ENCODE data around the gene TCERG1L. TPM values are rescaled to one million over a fixed set of nuclear protein-coding genes. Genes with fewer than 3 reads are reported as not detected.
"Not testable (repeated sequence)": the region's sequence is repeated elsewhere in the genome, so short reads cannot be mapped to it uniquely, and the experiment has no call there.

The TCERG1L gene
- total and polyA plus RNA-seq, 5 donors from 2014 or later: not detected

- Histone ChIP-seq H3K4me3 (ENCODE audit: low read depth, low read length) (no peak overlapping the region), H3K27ac (ENCODE audit: insufficient read depth, low read length, poor library complexity, severe bottlenecking) (no peak overlapping the region), H3K36me3 (ENCODE audit: control insufficient read depth, insufficient read depth, low read length) (no peaks in the 10 kb centered on the region), H3K27me3 (ENCODE audit: control insufficient read depth, insufficient read depth, low read length) (no peaks in the 10 kb centered on the region), H3K9me3 (ENCODE audit: control insufficient read depth in 2 of 2, low read length in 2 of 2) (no peaks in the 10 kb centered on the region), H3K4me1 (ENCODE audit: control insufficient read depth, insufficient read depth, low read length, poor library complexity, severe bottlenecking) (no peaks in the 10 kb centered on the region)
- Mint-ChIP-seq H3K27ac (no peak overlapping the region), H3K27me3 (no peaks in the 10 kb centered on the region), H3K4me1 (no peaks in the 10 kb centered on the region), H3K4me3 (no peak overlapping the region), H3K36me3 (no peaks in the 10 kb centered on the region), H3K9me3 (peaks cover 0 to 8% (median 2%) of the 10 kb centered on the region in 7 donors)
- ATAC-seq (ENCODE audit: low read depth in 2 of 2): no peak
- no peak for DNase-seq
Observed at GRCh38 chr10:131109291-131109690, 202.2 kb downstream of the TCERG1L start.

- Mint-ChIP-seq H3K4me1 (no peaks in the 10 kb centered on the region), H3K9me3 (peaks cover 0 to 8% (median 2%) of the 10 kb centered on the region in 7 donors), H3K36me3 (no peaks in the 10 kb centered on the region), H3K27me3 (no peaks in the 10 kb centered on the region), H3K27ac (no peak overlapping the region), H3K4me3 (no peak overlapping the region)
- no peak overlapping the region for H3K27ac ChIP-seq (ENCODE audit: insufficient read depth, low read length, poor library complexity, severe bottlenecking)
- H3K36me3 ChIP-seq (ENCODE audit: control insufficient read depth, insufficient read depth, low read length): no peaks in the 10 kb centered on the region
- H3K4me3 ChIP-seq (ENCODE audit: low read depth, low read length): no peak overlapping the region
- no peaks in the 10 kb centered on the region for H3K9me3 ChIP-seq (ENCODE audit: control insufficient read depth in 2 of 2, low read length in 2 of 2)
- ATAC-seq (ENCODE audit: low read depth in 2 of 2) (no peak), DNase-seq (no peak)
- no peaks in the 10 kb centered on the region for H3K4me1 ChIP-seq (ENCODE audit: control insufficient read depth, insufficient read depth, low read length, poor library complexity, severe bottlenecking)
- no peaks in the 10 kb centered on the region for H3K27me3 ChIP-seq (ENCODE audit: control insufficient read depth, insufficient read depth, low read length)
Observed at GRCh38 chr10:131107970-131108369, 203.6 kb downstream of the TCERG1L start.

- Histone ChIP-seq H3K4me3 (ENCODE audit: low read depth, low read length) (no peak overlapping the region), H3K27ac (ENCODE audit: insufficient read depth, low read length, poor library complexity, severe bottlenecking) (no peak overlapping the region), H3K4me1 (ENCODE audit: control insufficient read depth, insufficient read depth, low read length, poor library complexity, severe bottlenecking) (no peaks in the 10 kb centered on the region), H3K36me3 (ENCODE audit: control insufficient read depth, insufficient read depth, low read length) (no peaks in the 10 kb centered on the region), H3K27me3 (ENCODE audit: control insufficient read depth, insufficient read depth, low read length) (no peaks in the 10 kb centered on the region), H3K9me3 (ENCODE audit: control insufficient read depth in 2 of 2, low read length in 2 of 2) (no peaks in the 10 kb centered on the region)
- ATAC-seq (ENCODE audit: low read depth in 2 of 2): no peak
- peaks cover 0 to 4% (median 0%) of the 10 kb centered on the region in 7 donors for H3K9me3 Mint-ChIP-seq
- no peaks in the 10 kb centered on the region for H3K27me3 Mint-ChIP-seq
- no peak for DNase-seq
- H3K27ac Mint-ChIP-seq: no peak overlapping the region
- no peak overlapping the region for H3K4me3 Mint-ChIP-seq
- no peaks in the 10 kb centered on the region for H3K36me3 Mint-ChIP-seq
- no peaks in the 10 kb centered on the region for H3K4me1 Mint-ChIP-seq
Observed at GRCh38 chr10:131102676-131103075, 208.8 kb downstream of the TCERG1L start.

- DNase-seq (no peak), ATAC-seq (ENCODE audit: low read depth in 2 of 2) (no peak)
- Mint-ChIP-seq H3K4me1 (no peaks in the 10 kb centered on the region), H3K27ac (no peak overlapping the region), H3K9me3 (peaks cover 0 to 2% (median 0%) of the 10 kb centered on the region in 7 donors), H3K27me3 (no peaks in the 10 kb centered on the region), H3K36me3 (no peaks in the 10 kb centered on the region), H3K4me3 (no peak overlapping the region)
- no peaks in the 10 kb centered on the region for H3K27me3 ChIP-seq (ENCODE audit: control insufficient read depth, insufficient read depth, low read length)
- no peaks in the 10 kb centered on the region for H3K4me1 ChIP-seq (ENCODE audit: control insufficient read depth, insufficient read depth, low read length, poor library complexity, severe bottlenecking)
- H3K36me3 ChIP-seq (ENCODE audit: control insufficient read depth, insufficient read depth, low read length): no peaks in the 10 kb centered on the region
- H3K27ac ChIP-seq (ENCODE audit: insufficient read depth, low read length, poor library complexity, severe bottlenecking): no peak overlapping the region
- H3K9me3 ChIP-seq (ENCODE audit: control insufficient read depth in 2 of 2, low read length in 2 of 2): no peaks in the 10 kb centered on the region
- no peak overlapping the region for H3K4me3 ChIP-seq (ENCODE audit: low read depth, low read length)
Observed at GRCh38 chr10:131102147-131102546, 209.4 kb downstream of the TCERG1L start.

- H3K4me1 ChIP-seq (ENCODE audit: control insufficient read depth, insufficient read depth, low read length, poor library complexity, severe bottlenecking); H3K4me3 ChIP-seq (ENCODE audit: low read depth, low read length); ATAC-seq (ENCODE audit: low read depth in 2 of 2); H3K27me3 Mint-ChIP-seq; H3K9me3 ChIP-seq (ENCODE audit: control insufficient read depth in 2 of 2, low read length in 2 of 2); H3K27ac Mint-ChIP-seq; H3K27ac ChIP-seq (ENCODE audit: insufficient read depth, low read length, poor library complexity, severe bottlenecking); H3K27me3 ChIP-seq (ENCODE audit: control insufficient read depth, insufficient read depth, low read length); H3K36me3 ChIP-seq (ENCODE audit: control insufficient read depth, insufficient read depth, low read length); DNase-seq; H3K36me3 Mint-ChIP-seq; H3K9me3 Mint-ChIP-seq; H3K4me1 Mint-ChIP-seq; H3K4me3 Mint-ChIP-seq: not testable (repeated sequence)
Observed at GRCh38 chr10:131100418-131101410, 210.8 kb downstream of the TCERG1L start.

- no peaks in the 10 kb centered on the region for H3K27me3 Mint-ChIP-seq
- Histone ChIP-seq H3K4me1 (ENCODE audit: control insufficient read depth, insufficient read depth, low read length, poor library complexity, severe bottlenecking) (no peaks in the 10 kb centered on the region), H3K36me3 (ENCODE audit: control insufficient read depth, insufficient read depth, low read length) (no peaks in the 10 kb centered on the region), H3K27me3 (ENCODE audit: control insufficient read depth, insufficient read depth, low read length) (no peaks in the 10 kb centered on the region), H3K4me3 (ENCODE audit: low read depth, low read length) (no peak overlapping the region), H3K27ac (ENCODE audit: insufficient read depth, low read length, poor library complexity, severe bottlenecking) (no peak overlapping the region), H3K9me3 (ENCODE audit: control insufficient read depth in 2 of 2, low read length in 2 of 2) (no peaks in the 10 kb centered on the region)
- ATAC-seq (ENCODE audit: low read depth in 2 of 2): no peak
- no peaks in the 10 kb centered on the region for H3K36me3 Mint-ChIP-seq
- H3K4me1 Mint-ChIP-seq: no peaks in the 10 kb centered on the region
- DNase-seq: no peak
- H3K9me3 Mint-ChIP-seq: no peaks in the 10 kb centered on the region
- H3K4me3 Mint-ChIP-seq: no peak overlapping the region
- no peak overlapping the region for H3K27ac Mint-ChIP-seq
Observed at GRCh38 chr10:131099028-131099726, 212.3 kb downstream of the TCERG1L start.

DNA sequence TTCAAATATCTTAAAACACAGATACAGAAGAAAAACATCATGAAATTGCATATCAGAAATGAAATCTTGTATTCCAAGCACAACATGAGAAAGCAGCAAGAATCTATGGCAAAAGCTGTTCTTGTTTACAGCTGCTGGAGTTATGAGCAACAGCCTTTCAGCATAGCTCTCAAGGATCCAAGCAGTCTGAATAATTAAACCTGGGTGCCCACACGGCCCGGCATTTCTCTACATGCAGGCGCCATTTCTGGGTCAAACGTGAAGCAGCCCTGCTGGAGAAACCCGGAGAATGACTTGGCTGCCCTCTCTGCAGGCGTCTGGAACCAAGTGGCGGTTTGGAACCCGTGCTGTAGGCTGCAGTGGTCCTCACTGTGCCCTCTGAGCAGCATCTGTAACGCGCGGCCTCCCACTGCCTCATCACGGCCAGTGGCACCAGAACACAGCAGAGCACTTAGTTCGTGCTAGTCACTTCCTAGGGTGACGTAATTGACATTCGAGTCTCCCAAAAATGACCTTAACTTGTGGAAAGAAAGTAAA lies 213.0 kb downstream of the TCERG1L start:
- Mint-ChIP-seq H3K27me3 (no peaks in the 10 kb centered on the region), H3K4me3 (no peak overlapping the region)
- ATAC-seq (ENCODE audit: low read depth in 2 of 2): no peak

More for the DNA sequence above, 213.0 kb downstream of the TCERG1L start:
- Histone ChIP-seq H3K4me3 (ENCODE audit: low read depth, low read length) (no peak overlapping the region), H3K9me3 (ENCODE audit: control insufficient read depth in 2 of 2, low read length in 2 of 2) (no peaks in the 10 kb centered on the region), H3K27ac (ENCODE audit: insufficient read depth, low read length, poor library complexity, severe bottlenecking) (no peak overlapping the region), H3K36me3 (ENCODE audit: control insufficient read depth, insufficient read depth, low read length) (no peaks in the 10 kb centered on the region), H3K4me1 (ENCODE audit: control insufficient read depth, insufficient read depth, low read length, poor library complexity, severe bottlenecking) (no peaks in the 10 kb centered on the region), H3K27me3 (ENCODE audit: control insufficient read depth, insufficient read depth, low read length) (no peaks in the 10 kb centered on the region)
- no peak overlapping the region for H3K27ac Mint-ChIP-seq
- no peaks in the 10 kb centered on the region for H3K36me3 Mint-ChIP-seq
- DNase-seq: no peak
- H3K4me1 Mint-ChIP-seq: no peaks in the 10 kb centered on the region
- no peaks in the 10 kb centered on the region for H3K9me3 Mint-ChIP-seq
